Esophagus (tissue), 2 donors: ENCODE results near the gene SLIT3. TPM values are rescaled to one million over a fixed set of nuclear protein-coding genes. Genes with fewer than 3 reads are reported as not detected.

ENCODE experiments used
- H3K27ac ChIP-seq, 2 donors: one replicate each; pipeline ENCODE4 v1.5.1; 2013; ENCODE audit warnings: low read depth in 2 of 2, mild to moderate bottlenecking in 2 of 2, inconsistent platforms in 1 of 2, low read length in 1 of 2, moderate library complexity in 1 of 2
- H3K27me3 ChIP-seq, 2 donors: one replicate each; pipeline ENCODE4 v1.6.1; 2013; ENCODE audit warnings: low read length in 2 of 2, control low read depth in 1 of 2, mild to moderate bottlenecking in 1 of 2; ENCODE audit not compliant: insufficient read depth in 2 of 2, control insufficient read depth in 1 of 2
- H3K36me3 ChIP-seq, 2 donors: one replicate each; pipeline ENCODE4 v1.6.1; 2013; ENCODE audit warnings: low read length in 1 of 2; ENCODE audit not compliant: control insufficient read depth in 2 of 2, insufficient read depth in 2 of 2
- H3K4me1 ChIP-seq, 2 donors: one replicate each; pipeline ENCODE4 v1.6.1; 2013; ENCODE audit warnings: low read length in 1 of 2; ENCODE audit not compliant: control insufficient read depth in 2 of 2, insufficient read depth in 2 of 2
- H3K4me3 ChIP-seq, 2 donors: one replicate each; pipeline ENCODE4 v1.5.1; 2013; ENCODE audit warnings: low read length in 2 of 2, mild to moderate bottlenecking in 2 of 2, low read depth in 1 of 2, moderate library complexity in 1 of 2
- H3K9me3 ChIP-seq, 2 donors: one replicate each; pipeline ENCODE4 v1.6.1; 2013; ENCODE audit warnings: mild to moderate bottlenecking in 2 of 2, low read depth in 1 of 2, low read length in 1 of 2, moderate library complexity in 1 of 2; ENCODE audit not compliant: control insufficient read depth in 2 of 2, insufficient read depth in 1 of 2
- WGBS, 2 donors: extraction: QIAGEN DNeasy Blood & Tissue Kit; methylation state at CpG; one replicate each; pipeline ENCODE4 v1.1.7; 2013; 5-methylcytosine and 5-hydroxymethylcytosine counted together
- polyA plus RNA-seq, 2 donors: library from polyadenylated mRNA; stranded (reverse); fragments of 200-250 nt; gene quantifications; one replicate each; pipeline ENCODE4 v1.2.3, GENCODE V29; 2013
- donor health status: healthy with polysubstance abuse.
- donor health status: Bipolar disorder and iron deficiency.

The SLIT3 gene
- polyA plus RNA-seq, 2 donors, result 0.53 to 2.0 TPM

- Histone ChIP-seq H3K9me3 (no peaks in the 10 kb centered on the region), H3K36me3 (no peaks in the 10 kb centered on the region), H3K27ac (no peak overlapping the region), H3K27me3 (no peaks in the 10 kb centered on the region), H3K4me1 (peaks cover 3 to 5% of the 10 kb centered on the region in 2 donors), H3K4me3 (no peak overlapping the region)
- WGBS, 2 donors, result 94 to 97% methylated on average over 6 of the region's 6 CpGs
Observed at GRCh38 chr5:168683927-168684295, 617.0 kb downstream of the SLIT3 start.

GRCh38 chr5:168683247-168683926, 617.6 kb downstream of the SLIT3 start:
- Histone ChIP-seq H3K36me3 (no peaks in the 10 kb centered on the region), H3K27me3 (no peaks in the 10 kb centered on the region), H3K27ac (no peak overlapping the region), H3K9me3 (no peaks in the 10 kb centered on the region), H3K4me3 (no peak overlapping the region), H3K4me1 (peaks cover 3 to 5% of the 10 kb centered on the region in 2 donors)
- WGBS, 2 donors, result 57 to 67% methylated on average over 15 of the region's 15 CpGs

GRCh38 chr5:168681556-168682183, 619.3 kb downstream of the SLIT3 start:
- peak overlapping the region in 1 of 2 donors; percentile 17 for H3K27ac ChIP-seq
- H3K4me3 ChIP-seq, result no peak overlapping the region
- 43 to 65% methylated on average over 4 of the region's 4 CpGs for WGBS, 2 donors
- H3K36me3 ChIP-seq, result no peaks in the 10 kb centered on the region
- H3K27me3 ChIP-seq, result no peaks in the 10 kb centered on the region
- H3K9me3 ChIP-seq, result no peaks in the 10 kb centered on the region
- H3K4me1 ChIP-seq, result peaks cover 3 to 5% of the 10 kb centered on the region in 2 donors

GRCh38 chr5:168680395-168680794, 620.5 kb downstream of the SLIT3 start:
- Histone ChIP-seq H3K27ac (no peak overlapping the region), H3K4me1 (peaks cover 3 to 5% of the 10 kb centered on the region in 2 donors), H3K36me3 (no peaks in the 10 kb centered on the region), H3K9me3 (no peaks in the 10 kb centered on the region), H3K27me3 (no peaks in the 10 kb centered on the region), H3K4me3 (no peak overlapping the region)
- 59 to 70% methylated on average over 2 of the region's 2 CpGs for WGBS, 2 donors

- 4 to 8% methylated on average over 9 of the region's 9 CpGs for WGBS, 2 donors
Observed at GRCh38 chr5:168679515-168679920, 621.4 kb downstream of the SLIT3 start.

GRCh38 chr5:168676501-168676900, 624.4 kb downstream of the SLIT3 start:
- Histone ChIP-seq H3K36me3 (no peaks in the 10 kb centered on the region), H3K27me3 (no peaks in the 10 kb centered on the region), H3K27ac (no peak overlapping the region), H3K4me3 (no peak overlapping the region), H3K9me3 (no peaks in the 10 kb centered on the region), H3K4me1 (no peaks in the 10 kb centered on the region)
- WGBS, 2 donors, result 71 to 76% methylated on average over 4 of the region's 4 CpGs

More at GRCh38 chr5:168679515-168679920, 621.4 kb downstream of the SLIT3 start:
- no peaks in the 10 kb centered on the region for H3K27me3 ChIP-seq
- no peaks in the 10 kb centered on the region for H3K36me3 ChIP-seq
- H3K4me1 ChIP-seq, result peaks cover 3 to 5% of the 10 kb centered on the region in 2 donors
- no peak overlapping the region for H3K27ac ChIP-seq
- no peak overlapping the region for H3K4me3 ChIP-seq
- no peaks in the 10 kb centered on the region for H3K9me3 ChIP-seq

GRCh38 chr5:168675883-168676408, 625.0 kb downstream of the SLIT3 start:
- H3K27ac ChIP-seq, result no peak overlapping the region
- no peak overlapping the region for H3K4me3 ChIP-seq
- no peaks in the 10 kb centered on the region for H3K9me3 ChIP-seq
- no peaks in the 10 kb centered on the region for H3K27me3 ChIP-seq
- 84 to 98% methylated on average over 2 of the region's 2 CpGs for WGBS, 2 donors
- H3K4me1 ChIP-seq, result no peaks in the 10 kb centered on the region
- no peaks in the 10 kb centered on the region for H3K36me3 ChIP-seq

- 85 to 87% methylated on average over 5 of the region's 5 CpGs for WGBS, 2 donors
- Histone ChIP-seq H3K9me3 (no peaks in the 10 kb centered on the region), H3K27ac (no peak overlapping the region), H3K36me3 (no peaks in the 10 kb centered on the region), H3K4me3 (no peak overlapping the region), H3K4me1 (no peaks in the 10 kb centered on the region), H3K27me3 (no peaks in the 10 kb centered on the region)
Observed at GRCh38 chr5:168674893-168675482, 626.0 kb downstream of the SLIT3 start.

- 84 to 86% methylated on average over 4 of the region's 4 CpGs for WGBS, 2 donors
Observed at GRCh38 chr5:168672888-168673287, 628.1 kb downstream of the SLIT3 start.

More at GRCh38 chr5:168672888-168673287, 628.1 kb downstream of the SLIT3 start:
- Histone ChIP-seq H3K4me1 (no peaks in the 10 kb centered on the region), H3K36me3 (no peaks in the 10 kb centered on the region), H3K27ac (no peak overlapping the region), H3K9me3 (no peaks in the 10 kb centered on the region), H3K4me3 (no peak overlapping the region), H3K27me3 (no peaks in the 10 kb centered on the region)
